ENCODE results near the gene GZMM.
"Not testable (repeated sequence)": the region's sequence is repeated elsewhere in the genome, so short reads cannot be mapped to it uniquely, and the experiment has no call there.

GZMM gene

GRCh38 chr19:580274-580835, 36.5 kb downstream of the GZMM start:
- in situ Hi-C loops (cut with MboI; ENCODE audit: low sequenced_read_pairs) = no loop called here

- in situ Hi-C loops (cut with MboI; ENCODE audit: low sequenced_read_pairs) = no loop called here
These were observed 37.7 kb downstream of the GZMM start for GRCh38 chr19:581399-582111.

DNA sequence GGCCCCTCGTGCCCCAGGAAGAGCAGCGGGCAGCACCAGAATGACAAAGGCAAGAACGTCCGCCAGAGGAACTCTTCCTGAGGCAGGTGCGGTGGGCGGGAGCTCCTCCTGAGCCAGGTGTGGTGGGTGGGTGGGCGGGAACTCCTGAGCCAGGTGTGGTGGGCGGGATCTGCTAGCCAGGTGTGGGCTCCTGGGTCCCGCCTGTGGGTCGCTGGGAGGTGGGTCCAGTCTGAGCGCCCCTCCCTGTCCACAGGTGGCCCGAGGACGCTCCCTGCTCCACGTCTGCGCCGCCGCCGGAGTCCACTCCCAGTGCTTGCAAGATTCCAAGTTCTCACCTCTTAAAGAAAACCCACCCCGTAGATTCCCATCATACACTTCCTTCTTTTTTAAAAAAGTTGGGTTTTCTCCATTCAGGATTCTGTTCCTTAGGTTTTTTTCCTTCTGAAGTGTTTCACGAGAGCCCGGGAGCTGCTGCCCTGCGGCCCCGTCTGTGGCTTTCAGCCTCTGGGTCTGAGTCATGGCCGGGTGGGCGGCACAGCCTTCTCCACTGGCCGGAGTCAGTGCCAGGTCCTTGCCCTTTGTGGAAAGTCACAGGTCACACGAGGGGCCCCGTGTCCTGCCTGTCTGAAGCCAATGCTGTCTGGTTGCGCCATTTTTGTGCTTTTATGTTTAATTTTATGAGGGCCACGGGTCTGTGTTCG, 38.8 kb downstream of the GZMM start:
- in situ Hi-C loops (cut with MboI; ENCODE audit: low sequenced_read_pairs) = no loop called here

DNA sequence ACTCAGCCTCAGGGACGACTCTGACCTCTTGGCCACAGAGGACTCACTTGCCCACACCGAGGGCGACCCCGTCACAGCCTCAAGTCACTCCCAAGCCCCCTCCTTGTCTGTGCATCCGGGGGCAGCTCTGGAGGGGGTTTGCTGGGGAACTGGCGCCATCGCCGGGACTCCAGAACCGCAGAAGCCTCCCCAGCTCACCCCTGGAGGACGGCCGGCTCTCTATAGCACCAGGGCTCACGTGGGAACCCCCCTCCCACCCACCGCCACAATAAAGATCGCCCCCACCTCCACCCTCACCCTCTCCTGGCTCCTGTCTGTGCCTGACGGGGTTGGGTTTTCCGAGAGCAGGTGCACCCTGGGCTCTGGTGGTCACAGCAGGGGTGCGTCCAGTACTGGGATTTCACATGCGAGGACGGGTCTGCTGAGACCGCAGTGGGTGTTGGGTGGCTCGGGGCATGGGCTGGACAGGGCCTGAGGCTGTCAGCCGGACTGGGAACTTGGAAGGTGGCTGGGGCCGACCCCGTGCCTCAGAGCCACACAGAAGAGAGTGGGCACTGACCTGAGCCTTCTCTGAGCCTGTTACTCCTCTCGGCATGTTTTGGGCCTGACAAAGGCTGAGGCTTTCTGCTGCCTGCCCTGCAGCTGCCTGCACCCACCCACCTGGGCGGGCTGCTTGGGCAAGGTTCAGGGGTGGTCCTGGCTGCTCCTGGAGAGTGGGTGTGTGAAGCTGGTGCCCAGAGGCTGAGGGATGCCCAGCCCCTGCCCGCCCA, 39.5 kb downstream of the GZMM start:
- in situ Hi-C loops (cut with MboI; ENCODE audit: low sequenced_read_pairs) = no loop called here

DNA sequence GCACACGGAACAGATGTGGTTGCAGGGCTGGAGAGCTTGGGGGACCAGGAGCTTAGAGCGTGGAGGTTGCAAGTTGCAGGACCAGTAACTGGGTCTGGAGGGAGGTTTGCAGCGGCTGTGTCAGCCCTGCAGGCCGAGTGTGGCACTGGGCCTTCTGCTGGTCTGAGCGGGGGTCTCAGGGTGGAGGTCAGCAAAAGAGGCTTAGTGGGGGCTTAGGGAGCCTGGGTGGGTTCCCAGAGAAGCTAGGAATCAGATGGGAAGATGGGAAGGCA, 40.1 kb downstream of the GZMM start:
- in situ Hi-C loops (cut with MboI; ENCODE audit: low sequenced_read_pairs) = no loop called here

- in situ Hi-C loops (cut with MboI; ENCODE audit: low sequenced_read_pairs) = no loop called here
These were observed 40.6 kb downstream of the GZMM start for GRCh38 chr19:584240-585001.

GRCh38 chr19:585146-585545, 41.3 kb downstream of the GZMM start:
- in situ Hi-C loops (cut with MboI; ENCODE audit: low sequenced_read_pairs) = not testable (repeated sequence)

- in situ Hi-C loops (cut with MboI; ENCODE audit: low sequenced_read_pairs) = no loop called here
These were observed 41.8 kb downstream of the GZMM start for GRCh38 chr19:585551-586110.

- in situ Hi-C loops (cut with MboI; ENCODE audit: low sequenced_read_pairs) = no loop called here
These were observed 44.4 kb downstream of the GZMM start for GRCh38 chr19:588093-588740.

DNA sequence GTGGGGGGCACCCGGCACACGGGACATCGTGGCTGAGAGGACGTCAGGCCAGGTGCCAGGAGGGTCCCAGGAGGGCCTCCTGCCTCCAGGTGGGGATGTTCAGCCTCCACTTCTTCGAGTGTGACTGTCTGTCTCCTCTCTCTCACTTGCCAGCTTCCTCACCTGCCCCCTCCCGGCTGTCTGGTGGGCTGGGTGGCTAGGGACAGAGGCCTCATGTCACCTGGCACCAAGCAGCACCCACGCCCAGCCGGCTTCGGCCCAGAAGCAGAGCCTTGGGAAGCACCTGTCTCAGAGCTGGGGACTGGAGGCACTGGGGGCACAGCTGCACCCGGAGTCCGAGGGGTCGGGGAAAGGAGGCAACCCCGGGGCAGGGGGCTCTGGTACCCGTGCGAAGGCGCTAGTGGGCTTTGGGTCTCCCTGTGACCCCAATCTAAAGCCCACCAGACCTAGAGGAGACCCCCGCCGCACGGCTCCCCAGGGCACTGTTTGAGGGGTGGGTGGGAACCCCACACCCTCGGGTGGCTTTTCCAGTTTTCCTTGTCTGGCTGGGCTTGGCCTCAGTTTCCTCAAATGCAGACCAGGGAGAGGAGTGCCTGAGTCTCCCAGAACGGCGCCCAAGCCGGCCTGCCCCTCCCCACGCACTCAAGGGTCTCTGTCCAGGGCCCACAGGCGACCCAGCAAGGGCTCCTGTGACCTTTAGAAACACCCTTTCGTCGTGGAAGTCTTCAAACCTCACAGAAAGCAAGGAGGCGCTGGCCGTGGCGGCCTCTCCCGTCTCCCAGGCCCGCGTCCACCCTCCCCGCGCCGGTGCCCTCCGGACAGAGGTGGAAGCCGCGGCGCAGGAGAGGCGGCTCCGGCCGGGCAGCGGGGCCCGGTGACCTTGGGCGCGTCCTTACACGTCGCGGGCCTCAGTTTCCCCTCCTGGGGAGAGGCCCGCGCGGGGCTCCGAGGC, 45.2 kb downstream of the GZMM start:
- in situ Hi-C loops (cut with MboI; ENCODE audit: low sequenced_read_pairs) = no loop called here

DNA sequence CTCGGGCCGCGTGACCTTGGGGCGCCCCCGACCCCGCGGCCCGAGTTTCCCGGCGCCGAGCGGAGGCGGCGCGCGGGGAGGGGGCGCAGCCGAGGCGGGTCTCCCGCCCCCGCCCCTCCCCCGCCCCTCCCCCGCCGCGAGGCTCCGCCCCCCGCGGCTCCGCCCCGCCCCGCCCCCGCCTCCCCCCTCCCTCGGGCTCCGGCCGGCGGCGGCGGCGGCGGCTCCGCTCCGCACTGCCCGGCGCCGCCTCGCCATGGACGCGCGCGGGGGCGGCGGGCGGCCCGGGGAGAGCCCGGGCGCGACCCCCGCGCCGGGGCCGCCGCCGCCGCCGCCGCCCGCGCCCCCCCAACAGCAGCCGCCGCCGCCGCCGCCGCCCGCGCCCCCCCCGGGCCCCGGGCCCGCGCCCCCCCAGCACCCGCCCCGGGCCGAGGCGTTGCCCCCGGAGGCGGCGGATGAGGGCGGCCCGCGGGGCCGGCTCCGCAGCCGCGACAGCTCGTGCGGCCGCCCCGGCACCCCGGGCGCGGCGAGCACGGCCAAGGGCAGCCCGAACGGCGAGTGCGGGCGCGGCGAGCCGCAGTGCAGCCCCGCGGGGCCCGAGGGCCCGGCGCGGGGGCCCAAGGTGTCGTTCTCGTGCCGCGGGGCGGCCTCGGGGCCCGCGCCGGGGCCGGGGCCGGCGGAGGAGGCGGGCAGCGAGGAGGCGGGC, 46.0 kb downstream of the GZMM start, which contains the start of gene HCN2:
Gene HCN2 (plus strand): TSS at position 189 of the 703 bp plus-strand sequence. CDS start 65 bp downstream, at position 254.
- in situ Hi-C loops (cut with MboI; ENCODE audit: low sequenced_read_pairs) = no loop called here

DNA sequence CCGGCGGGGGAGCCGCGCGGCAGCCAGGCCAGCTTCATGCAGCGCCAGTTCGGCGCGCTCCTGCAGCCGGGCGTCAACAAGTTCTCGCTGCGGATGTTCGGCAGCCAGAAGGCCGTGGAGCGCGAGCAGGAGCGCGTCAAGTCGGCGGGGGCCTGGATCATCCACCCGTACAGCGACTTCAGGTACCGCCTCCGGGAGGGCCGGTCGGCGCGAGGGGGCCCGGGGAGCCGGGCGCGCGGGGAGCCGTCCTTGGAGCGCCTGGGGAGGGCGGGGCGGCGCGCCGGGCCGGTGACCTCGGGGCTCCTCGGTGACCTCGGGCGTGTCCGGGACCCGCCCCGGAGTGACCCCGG, 46.5 kb downstream of the GZMM start:
- in situ Hi-C loops (cut with MboI; ENCODE audit: low sequenced_read_pairs) = no loop called here

DNA sequence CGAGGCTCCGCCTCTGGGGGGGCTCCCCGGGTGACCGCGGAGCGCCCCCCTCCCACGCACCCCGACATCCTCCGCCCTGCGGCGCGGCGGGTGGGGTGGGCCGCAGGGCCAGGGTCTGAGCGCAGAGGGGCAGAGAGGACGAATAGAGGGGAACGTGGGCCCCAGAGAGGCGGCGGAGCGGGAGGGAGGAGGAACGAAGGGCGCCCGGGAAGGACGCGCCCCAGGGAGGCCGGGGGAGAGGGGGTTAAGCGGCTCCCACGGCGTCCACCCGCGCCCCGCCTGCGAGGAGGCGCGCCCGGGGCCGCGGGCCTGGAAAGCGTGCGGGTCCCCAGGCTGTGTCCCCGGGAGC, 46.9 kb downstream of the GZMM start:
- in situ Hi-C loops (cut with MboI; ENCODE audit: low sequenced_read_pairs) = no loop called here

DNA sequence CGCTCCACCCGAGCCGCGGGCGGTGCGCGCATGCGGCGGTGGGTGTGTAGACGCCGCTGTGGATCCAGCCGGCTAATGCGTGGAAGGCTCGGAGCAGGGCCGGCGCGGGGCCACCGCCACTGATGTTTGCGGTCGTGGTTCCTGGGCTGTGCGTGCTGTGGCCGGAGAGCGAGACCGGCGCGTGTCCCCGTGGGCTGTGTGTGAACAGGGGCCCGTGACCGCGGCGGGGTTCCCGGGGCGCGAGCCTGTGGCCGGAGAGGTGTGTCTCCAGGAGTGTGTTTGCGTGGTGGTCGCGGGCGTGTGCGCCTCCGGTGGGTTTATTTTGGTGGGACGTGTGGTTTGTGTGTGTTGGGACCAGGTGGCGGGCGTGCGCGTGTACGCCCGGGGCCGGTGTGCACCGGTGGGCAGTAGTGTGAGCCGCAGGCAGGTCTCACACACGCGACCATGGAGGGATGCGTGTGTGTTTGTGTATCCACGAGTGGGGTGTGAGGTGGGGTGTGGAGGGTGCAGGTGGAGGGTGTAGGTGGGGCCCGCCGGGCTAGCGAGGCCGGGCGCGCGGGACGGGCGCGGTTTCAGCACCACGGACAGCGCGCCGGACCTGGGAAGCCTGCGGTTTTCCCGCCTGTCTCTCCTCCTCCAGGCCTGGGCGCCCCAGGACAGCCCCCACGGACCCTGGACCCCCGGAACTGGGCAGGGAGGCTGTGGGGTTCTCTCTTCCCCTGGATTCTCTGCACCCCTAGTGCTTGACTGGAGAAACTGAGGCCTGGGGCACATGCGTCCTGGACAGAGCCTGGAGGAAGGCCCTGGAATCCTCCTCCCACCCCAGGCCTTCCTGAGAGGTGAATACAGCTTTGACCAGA, 47.5 kb downstream of the GZMM start:
- in situ Hi-C loops (cut with MboI; ENCODE audit: low sequenced_read_pairs) = no loop called here

- in situ Hi-C loops (cut with MboI; ENCODE audit: low sequenced_read_pairs) = no loop called here
These were observed 48.2 kb downstream of the GZMM start for GRCh38 chr19:592101-592500.

GRCh38 chr19:593055-593454, 49.2 kb downstream of the GZMM start:
- in situ Hi-C loops (cut with MboI; ENCODE audit: low sequenced_read_pairs) = no loop called here

- in situ Hi-C loops (cut with MboI; ENCODE audit: low sequenced_read_pairs) = no loop called here
These were observed 49.7 kb downstream of the GZMM start for GRCh38 chr19:593505-593904.

Measured in HL-60/S4 (cell line).